Common myeloid progenitor, CD34-positive (primary cell): ENCODE data around the gene IRAK3.

Experiments
- CTCF ChIA-PET: fragments of 350-600 bp; sonication (Branson Sonifier 250); formaldehyde crosslinking; loops from one replicate; lab custom pipeline; 2021; ENCODE audit warnings: antibody characterized with exemption; lab: Charles Lee
- POLR2A ChIA-PET: fragments of 350-600 bp; sonication (Branson Sonifier 250); formaldehyde crosslinking; loops from one replicate; lab custom pipeline; 2021; ENCODE audit warnings: antibody characterized with exemption; lab: Charles Lee
- DNase-seq, 3 donors: peaks; one replicate each; pipeline versions ENCODE4 v3.0.0 to v3.0.0-alpha.2; 2013
- H3K27ac ChIP-seq, 2 experiments: 1 replicate in 1 of 2; 2 replicates in 1 of 2; pipeline ENCODE4 v1.7.0; 2013; ENCODE audit warnings: inconsistent platforms in 2 of 2, low read length in 2 of 2, mild to moderate bottlenecking in 2 of 2, low read depth in 1 of 2, moderate library complexity in 1 of 2; ENCODE audit not compliant: severe bottlenecking in 2 of 2, insufficient read depth in 1 of 2, poor library complexity in 1 of 2
- H3K27me3 ChIP-seq, 5 experiments: replicated peaks in 2 of 5; 1 replicate in 3 of 5; 2 replicates in 2 of 5; pipeline versions ENCODE4 v1.6.1 to v1.7.0; 2013; ENCODE audit warnings: low read length in 4 of 5, mild to moderate bottlenecking in 2 of 5, moderate library complexity in 2 of 5, inconsistent platforms in 1 of 5; ENCODE audit not compliant: insufficient read depth in 5 of 5, control insufficient read depth in 4 of 5
- H3K36me3 ChIP-seq, 4 experiments: 1 replicate in 2 of 4; 2 replicates in 2 of 4; pipeline versions ENCODE4 v1.6.1 to v1.7.0; 2013; ENCODE audit warnings: low read length in 3 of 4, control low read depth in 1 of 4, mild to moderate bottlenecking in 1 of 4; ENCODE audit not compliant: control insufficient read depth in 4 of 4, insufficient read depth in 4 of 4
- H3K4me1 ChIP-seq, 4 experiments: 1 replicate in 3 of 4; 2 replicates in 1 of 4; pipeline versions ENCODE4 v1.6.1 to v1.7.1; 2013; ENCODE audit warnings: low read length in 3 of 4, mild to moderate bottlenecking in 3 of 4, control low read depth in 1 of 4, inconsistent platforms in 1 of 4, moderate library complexity in 1 of 4; ENCODE audit not compliant: control insufficient read depth in 4 of 4, insufficient read depth in 4 of 4; ENCODE audit errors: control extremely low read depth in 1 of 4
- H3K4me3 ChIP-seq, 7 experiments: 1 replicate in 4 of 7; 2 replicates in 3 of 7; pipeline versions ENCODE4 v1.5.1 to v1.7.0; 2013; ENCODE audit warnings: mild to moderate bottlenecking in 7 of 7, low read length in 6 of 7, moderate library complexity in 6 of 7, inconsistent platforms in 2 of 7, low read depth in 2 of 7, control low read depth in 1 of 7; ENCODE audit not compliant: insufficient read depth in 4 of 7, control insufficient read depth in 1 of 7; ENCODE audit errors: extremely low read depth in 1 of 7
- H3K9me3 ChIP-seq, 5 experiments: 1 replicate in 4 of 5; 2 replicates in 1 of 5; pipeline versions ENCODE4 v1.6.1 to v1.7.1; 2013; ENCODE audit warnings: low read length in 4 of 5, mild to moderate bottlenecking in 2 of 5, inconsistent platforms in 1 of 5, low read depth in 1 of 5, moderate library complexity in 1 of 5; ENCODE audit not compliant: control insufficient read depth in 4 of 5, insufficient read depth in 2 of 5; ENCODE audit errors: control extremely low read depth in 1 of 5
- WGBS: methylation state at CpG from one replicate; pipeline ENCODE4 v1.1.5; 2013; ENCODE audit not compliant: insufficient coverage; 5-methylcytosine and 5-hydroxymethylcytosine counted together

Gene IRAK3

DNA sequence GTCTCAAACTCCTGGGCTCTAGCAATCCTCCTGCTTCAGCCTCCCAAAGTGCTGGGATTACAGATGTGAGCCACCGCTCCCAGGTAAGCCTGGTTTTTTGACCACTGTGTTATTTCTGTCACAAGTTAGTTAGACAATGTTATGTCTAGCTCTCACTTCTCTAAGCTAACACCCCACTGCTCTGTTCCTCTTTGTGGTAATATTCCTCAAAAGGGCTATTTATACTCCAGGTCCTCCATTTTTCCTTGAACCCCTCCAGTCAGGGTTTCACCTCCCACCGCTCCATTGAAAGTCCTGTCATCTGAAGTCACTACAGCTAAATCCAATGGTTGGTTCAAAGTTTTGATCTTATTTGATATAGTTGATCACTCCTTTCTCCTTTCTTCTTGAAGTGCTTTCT, 5.1 kb downstream of the IRAK3 start:
- 92% methylated on average over 1 of the region's 2 CpGs for WGBS
- Histone ChIP-seq H3K9me3 (no peaks in the 10 kb centered on the region), H3K4me3 (no peak overlapping the region), H3K4me1 (peaks cover 23 to 41% (median 28%) of the 10 kb centered on the region in 4 experiments), H3K27ac (no peak overlapping the region), H3K27me3 (no peaks in the 10 kb centered on the region), H3K36me3 (peaks cover 10 to 24% (median 15%) of the 10 kb centered on the region in 4 experiments)
- no peak for DNase-seq
- ChIA-PET POLR2A (no interaction called here), CTCF (no interaction called here)

DNA sequence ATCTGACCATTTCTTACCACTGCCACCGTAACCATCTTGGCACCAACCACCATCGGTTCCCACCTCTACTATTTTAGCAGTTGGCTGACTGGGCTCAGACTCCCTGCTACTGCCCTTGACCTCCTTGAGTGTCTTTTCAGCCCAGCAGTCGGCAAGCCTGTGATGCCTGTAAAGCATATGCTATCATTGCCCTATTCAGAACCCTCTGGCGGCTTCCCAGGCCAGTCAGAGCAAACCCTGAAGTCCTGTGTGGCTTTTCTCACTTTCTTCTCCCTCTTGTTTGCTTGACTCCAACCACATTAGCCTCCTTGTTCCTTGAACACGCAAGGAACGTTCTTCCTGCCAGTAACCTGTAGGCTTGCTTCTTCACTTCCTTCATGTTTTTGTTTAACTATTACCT, 6.2 kb downstream of the IRAK3 start:
- POLR2A ChIA-PET, result interaction anchor here (0.6 kb wide), 1 partner anchor 26 kb away, joined by 4 read pairs; no protein-coding TSS in a partner anchor
- H3K4me1 ChIP-seq, result peaks cover 15 to 32% (median 24%) of the 10 kb centered on the region in 4 experiments

GRCh38 chr12:66196806-66197205, 7.8 kb downstream of the IRAK3 start:
- H3K9me3 ChIP-seq, result peaks cover 0 to 5% (median 4%) of the 10 kb centered on the region in 5 experiments
- peaks cover 10 to 37% (median 19%) of the 10 kb centered on the region in 4 experiments for H3K36me3 ChIP-seq
- peak in 1 of 3 donors; percentile 27 for DNase-seq
- H3K4me1 ChIP-seq, result peaks cover 5 to 17% (median 9%) of the 10 kb centered on the region in 4 experiments
- no peak overlapping the region for H3K4me3 ChIP-seq
- POLR2A ChIA-PET, result no interaction called here
- WGBS, result 100% methylated on average over 1 of the region's 3 CpGs
- CTCF ChIA-PET, result no interaction called here
- no peak overlapping the region for H3K27ac ChIP-seq
- no peaks in the 10 kb centered on the region for H3K27me3 ChIP-seq

More for the DNA sequence above, 6.2 kb downstream of the IRAK3 start:
- Histone ChIP-seq H3K27me3 (no peaks in the 10 kb centered on the region), H3K4me3 (no peak overlapping the region), H3K36me3 (peaks cover 10 to 31% (median 17%) of the 10 kb centered on the region in 4 experiments), H3K27ac (no peak overlapping the region), H3K9me3 (peaks cover 0 to 4% (median 4%) of the 10 kb centered on the region in 5 experiments)
- CTCF ChIA-PET, result no interaction called here
- 91% methylated on average over 6 of the region's 6 CpGs for WGBS
- peak in 1 of 3 donors; percentile 18 for DNase-seq

- no peak for DNase-seq
- Histone ChIP-seq H3K27ac (no peak overlapping the region), H3K9me3 (peaks cover 0 to 5% (median 4%) of the 10 kb centered on the region in 5 experiments), H3K4me3 (no peak overlapping the region), H3K36me3 (peaks cover 10 to 37% (median 19%) of the 10 kb centered on the region in 4 experiments), H3K4me1 (peaks cover 3 to 14% (median 7%) of the 10 kb centered on the region in 4 experiments), H3K27me3 (no peaks in the 10 kb centered on the region)
- ChIA-PET CTCF (interaction anchor here (0.9 to 1.2 kb wide), 3 partner anchors 10 to 73 kb away, joined by 3 read pairs; no protein-coding TSS in a partner anchor), POLR2A (no interaction called here)
- 96% methylated on average over 3 of the region's 3 CpGs for WGBS
These were observed 8.5 kb downstream of the IRAK3 start for GRCh38 chr12:66197495-66197921.

- no peak for DNase-seq
- peaks cover 0 to 5% (median 4%) of the 10 kb centered on the region in 5 experiments for H3K9me3 ChIP-seq
- H3K36me3 ChIP-seq, result peaks cover 7 to 37% (median 18%) of the 10 kb centered on the region in 4 experiments
- H3K4me3 ChIP-seq, result no peak overlapping the region
- CTCF ChIA-PET, result interaction anchor here (0.8 to 2.3 kb wide), 3 partner anchors 8 to 36 kb away, joined by 3 to 7 read pairs (median 7); no protein-coding TSS in a partner anchor
- POLR2A ChIA-PET, result no interaction called here
- H3K4me1 ChIP-seq, result peaks cover 0 to 12% (median 0%) of the 10 kb centered on the region in 4 experiments
- WGBS, result 100% methylated on average over 2 of the region's 3 CpGs
- H3K27me3 ChIP-seq, result no peaks in the 10 kb centered on the region
- no peak overlapping the region for H3K27ac ChIP-seq
These were observed 10.1 kb downstream of the IRAK3 start for GRCh38 chr12:66199141-66199540.

- ChIA-PET POLR2A (no interaction called here), CTCF (interaction anchor here (0.8 to 2.3 kb wide), 4 partner anchors 9 to 55 kb away, joined by 3 to 7 read pairs (median 6); no protein-coding TSS in a partner anchor)
- Histone ChIP-seq H3K4me1 (peaks cover 0 to 7% (median 0%) of the 10 kb centered on the region in 4 experiments), H3K9me3 (peaks cover 0 to 5% (median 4%) of the 10 kb centered on the region in 5 experiments), H3K4me3 (no peak overlapping the region), H3K27ac (no peak overlapping the region), H3K36me3 (peaks cover 7 to 33% (median 19%) of the 10 kb centered on the region in 4 experiments), H3K27me3 (no peaks in the 10 kb centered on the region)
- DNase-seq, result no peak
These were observed 11.0 kb downstream of the IRAK3 start for GRCh38 chr12:66199831-66200509.

GRCh38 chr12:66203820-66204219, 14.8 kb downstream of the IRAK3 start:
- peak in 2 of 3 donors; percentile 59 to 64 for DNase-seq
- Histone ChIP-seq H3K4me1 (peaks cover 0 to 4% (median 0%) of the 10 kb centered on the region in 4 experiments), H3K27ac (no peak overlapping the region), H3K27me3 (no peaks in the 10 kb centered on the region), H3K9me3 (peaks cover 0 to 7% (median 5%) of the 10 kb centered on the region in 5 experiments), H3K4me3 (no peak overlapping the region), H3K36me3 (peaks cover 11 to 35% (median 18%) of the 10 kb centered on the region in 4 experiments)
- WGBS, result no CpG with 5 or more reads among the region's 4 CpGs
- POLR2A ChIA-PET, result interaction anchor here (1.0 kb wide), 1 partner anchor 13 kb away, joined by 3 read pairs; no protein-coding TSS in a partner anchor
- CTCF ChIA-PET, result interaction anchor here (1.0 to 3.1 kb wide), 2 partner anchors 12 to 18 kb away, joined by 3 to 11 read pairs; no protein-coding TSS in a partner anchor
